ENCODE measurements around the gene LUC7L.

The LUC7L gene

DNA sequence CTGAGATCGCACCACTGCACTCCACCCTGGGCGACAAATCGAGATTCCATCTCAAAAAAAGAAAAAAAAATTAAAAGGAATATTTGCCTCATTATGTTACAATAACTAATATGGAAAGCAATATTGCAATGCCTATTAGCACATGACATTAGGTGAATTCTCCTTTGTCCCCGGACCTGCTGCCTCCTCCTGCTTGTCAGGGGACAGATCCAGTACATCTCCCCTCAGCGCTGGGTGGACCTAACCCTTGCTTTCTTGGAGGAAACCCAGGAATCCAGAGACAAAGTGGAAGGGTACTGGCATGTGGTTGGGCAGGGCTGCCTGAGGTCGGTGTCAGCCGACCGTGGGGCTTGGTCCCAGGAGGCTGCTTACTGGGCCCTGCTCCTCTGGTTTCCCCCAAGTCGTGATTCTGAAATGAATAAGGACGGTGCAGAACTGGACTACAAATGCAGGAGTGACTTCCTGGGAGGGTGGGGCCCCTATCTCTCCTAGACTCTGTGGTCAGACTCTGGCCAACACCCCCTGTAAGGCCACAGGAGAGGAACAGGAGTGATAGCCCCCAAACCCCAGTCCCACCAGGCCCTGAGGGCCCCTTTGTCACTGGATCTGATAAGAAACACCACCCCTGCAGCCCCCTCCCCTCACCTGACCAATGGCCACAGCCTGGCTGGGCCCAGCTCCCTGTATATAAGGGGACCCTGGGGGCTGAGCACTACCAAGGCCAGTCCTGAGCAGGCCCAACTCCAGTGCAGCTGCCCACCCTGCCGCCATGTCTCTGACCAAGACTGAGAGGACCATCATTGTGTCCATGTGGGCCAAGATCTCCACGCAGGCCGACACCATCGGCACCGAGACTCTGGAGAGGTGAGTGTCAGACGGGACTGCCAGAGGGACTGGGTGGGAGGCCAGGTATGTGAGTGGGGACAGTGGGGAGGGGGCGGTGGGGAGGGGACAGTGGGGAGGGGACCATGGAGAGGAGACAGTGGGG, 76.8 kb downstream of the LUC7L start, which contains the start of gene HBZ:
HBZ (plus strand) TSS at position 504 of the 988 bp plus-strand sequence; CDS start at position 770, 266 bp downstream.
- ATAC-seq (ENCODE audit: insufficient read depth, low read depth) (no peak), DNase-seq (no peak)
- Histone ChIP-seq H3K4me1 (ENCODE audit: insufficient read depth, low read length) (no peaks in the 10 kb centered on the region), H3K27ac (ENCODE audit: low read length) (no peak within 1 kb of the TSS), H2AFZ (ENCODE audit: low read depth, low read length) (no peak within 1 kb of the TSS), H3K79me2 (ENCODE audit: insufficient read depth, low read length) (no peaks in the 10 kb centered on the region), H3K9ac (ENCODE audit: low read depth, low read length) (no peak within 1 kb of the TSS), H3K36me3 (ENCODE audit: insufficient read depth, low read length) (no peaks in the 10 kb centered on the region), H3K9me3 (ENCODE audit: insufficient read depth, low read length, severe bottlenecking) (no peaks in the 10 kb centered on the region), H3K4me2 (ENCODE audit: insufficient read depth, low read length) (no peak within 1 kb of the TSS), H3K4me3 (ENCODE audit: low read depth in 1 of 2, low read length in 2 of 2) (no peak within 1 kb of the TSS), H4K20me1 (ENCODE audit: insufficient read depth, low read length) (0 out of 2 replicates have a peak, but pooled peaks cover 3% of the 10 kb centered on the region), H3K27me3 (ENCODE audit: insufficient read depth, low read length, poor library complexity) (no peaks in the 10 kb centered on the region)
- no peak for TF ChIP-seq EZH2 (IDR thresholded peaks at IDR 0.05; ENCODE audit: borderline replicate concordance, low read depth, low read length, severe bottlenecking)
- TF ChIP-seq, protein P1, sequence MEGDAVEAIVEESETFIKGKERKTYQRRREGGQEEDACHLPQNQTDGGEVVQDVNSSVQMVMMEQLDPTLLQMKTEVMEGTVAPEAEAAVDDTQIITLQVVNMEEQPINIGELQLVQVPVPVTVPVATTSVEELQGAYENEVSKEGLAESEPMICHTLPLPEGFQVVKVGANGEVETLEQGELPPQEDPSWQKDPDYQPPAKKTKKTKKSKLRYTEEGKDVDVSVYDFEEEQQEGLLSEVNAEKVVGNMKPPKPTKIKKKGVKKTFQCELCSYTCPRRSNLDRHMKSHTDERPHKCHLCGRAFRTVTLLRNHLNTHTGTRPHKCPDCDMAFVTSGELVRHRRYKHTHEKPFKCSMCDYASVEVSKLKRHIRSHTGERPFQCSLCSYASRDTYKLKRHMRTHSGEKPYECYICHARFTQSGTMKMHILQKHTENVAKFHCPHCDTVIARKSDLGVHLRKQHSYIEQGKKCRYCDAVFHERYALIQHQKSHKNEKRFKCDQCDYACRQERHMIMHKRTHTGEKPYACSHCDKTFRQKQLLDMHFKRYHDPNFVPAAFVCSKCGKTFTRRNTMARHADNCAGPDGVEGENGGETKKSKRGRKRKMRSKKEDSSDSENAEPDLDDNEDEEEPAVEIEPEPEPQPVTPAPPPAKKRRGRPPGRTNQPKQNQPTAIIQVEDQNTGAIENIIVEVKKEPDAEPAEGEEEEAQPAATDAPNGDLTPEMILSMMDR (IDR thresholded peaks at IDR 0.05; ENCODE audit: borderline replicate concordance, extremely low read depth, low read length, poor library complexity, severe bottlenecking) = no peak

DNA sequence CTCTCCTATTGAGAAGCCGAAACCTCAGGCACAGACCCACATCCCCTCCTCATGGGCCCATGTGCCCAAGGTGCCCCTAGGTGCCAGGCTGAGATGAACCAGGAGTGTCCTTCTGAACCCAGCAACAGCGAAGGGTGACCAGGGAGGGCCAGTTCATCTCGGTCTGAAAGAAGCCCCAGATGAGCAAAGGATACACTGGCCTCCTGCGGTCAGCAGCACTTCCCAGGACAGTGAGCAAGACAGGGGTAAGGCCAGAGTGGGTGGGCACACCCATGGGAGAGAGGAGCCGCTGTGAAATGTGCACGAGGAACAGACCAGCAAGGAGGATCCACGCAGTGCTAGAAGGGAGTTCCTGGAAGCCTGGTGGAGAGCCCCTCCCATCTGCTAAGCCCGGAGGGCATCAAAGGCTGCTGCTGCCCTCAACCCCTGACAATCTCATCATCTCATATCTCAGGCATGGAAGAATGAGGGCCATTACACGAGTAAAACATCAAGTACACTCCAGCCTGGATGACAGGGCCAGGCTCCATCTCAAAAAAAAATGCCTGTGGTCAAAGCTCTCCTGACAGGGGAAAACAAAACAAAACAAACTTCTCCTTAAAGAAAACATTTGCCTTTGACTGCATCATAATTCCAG, 80.1 kb downstream of the LUC7L start:
- Histone ChIP-seq H3K79me2 (ENCODE audit: insufficient read depth, low read length) (no peaks in the 10 kb centered on the region), H3K27ac (ENCODE audit: low read length) (no peak overlapping the region), H3K4me2 (ENCODE audit: insufficient read depth, low read length) (no peak overlapping the region), H3K9me3 (ENCODE audit: insufficient read depth, low read length, severe bottlenecking) (no peaks in the 10 kb centered on the region), H3K9ac (ENCODE audit: low read depth, low read length) (no peak overlapping the region), H3K36me3 (ENCODE audit: insufficient read depth, low read length) (no peaks in the 10 kb centered on the region), H3K4me3 (ENCODE audit: low read depth in 1 of 2, low read length in 2 of 2) (no peak overlapping the region), H2AFZ (ENCODE audit: low read depth, low read length) (no peak overlapping the region), H4K20me1 (ENCODE audit: insufficient read depth, low read length) (0 out of 2 replicates have a peak, but pooled peaks cover 3% of the 10 kb centered on the region), H3K4me1 (ENCODE audit: insufficient read depth, low read length) (no peaks in the 10 kb centered on the region), H3K27me3 (ENCODE audit: insufficient read depth, low read length, poor library complexity) (no peaks in the 10 kb centered on the region)
- peak; percentile 27; the same call in 1 of the 3 replicates for ATAC-seq (ENCODE audit: insufficient read depth, low read depth)
- no peak for DNase-seq
- TF ChIP-seq EZH2 (IDR thresholded peaks at IDR 0.05; ENCODE audit: borderline replicate concordance, low read depth, low read length, severe bottlenecking) = no peak

DNA sequence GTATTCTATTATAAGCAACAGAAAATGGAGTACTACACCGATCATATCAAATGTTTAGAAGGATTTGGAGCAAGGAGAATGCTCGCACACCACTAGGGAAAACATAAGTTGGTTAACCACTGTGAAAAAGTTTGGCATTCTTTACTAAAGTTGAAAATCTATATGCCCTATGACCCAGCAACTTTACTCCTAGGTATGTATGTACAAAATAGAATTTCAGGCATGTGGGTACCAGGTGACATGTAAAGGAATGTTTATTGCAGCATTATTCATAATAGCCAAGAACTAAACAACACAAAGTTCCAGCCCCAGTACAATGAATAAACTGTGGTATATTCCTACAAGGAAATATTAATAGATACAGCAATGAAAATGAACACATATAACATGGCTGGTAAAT, 82.6 kb downstream of the LUC7L start:
- Histone ChIP-seq H4K20me1 (ENCODE audit: insufficient read depth, low read length) (0 out of 2 replicates have a peak, but pooled peaks cover 3% of the 10 kb centered on the region), H3K9ac (ENCODE audit: low read depth, low read length) (no peak overlapping the region), H3K79me2 (ENCODE audit: insufficient read depth, low read length) (no peaks in the 10 kb centered on the region), H3K36me3 (ENCODE audit: insufficient read depth, low read length) (no peaks in the 10 kb centered on the region), H3K9me3 (ENCODE audit: insufficient read depth, low read length, severe bottlenecking) (no peaks in the 10 kb centered on the region), H2AFZ (ENCODE audit: low read depth, low read length) (no peak overlapping the region), H3K4me3 (ENCODE audit: low read depth in 1 of 2, low read length in 2 of 2) (no peak overlapping the region), H3K27ac (ENCODE audit: low read length) (no peak overlapping the region), H3K4me2 (ENCODE audit: insufficient read depth, low read length) (no peak overlapping the region), H3K27me3 (ENCODE audit: insufficient read depth, low read length, poor library complexity) (no peaks in the 10 kb centered on the region), H3K4me1 (ENCODE audit: insufficient read depth, low read length) (no peaks in the 10 kb centered on the region)
- no peak for TF ChIP-seq EZH2 (IDR thresholded peaks at IDR 0.05; ENCODE audit: borderline replicate concordance, low read depth, low read length, severe bottlenecking)
- TF ChIP-seq, protein P1 (IDR thresholded peaks at IDR 0.05; ENCODE audit: borderline replicate concordance, extremely low read depth, low read length, poor library complexity, severe bottlenecking) = no peak
- ATAC-seq (ENCODE audit: insufficient read depth, low read depth) (no peak), DNase-seq (no peak)

Measured in DND-41 (cell line).